ENCODE measurements around the gene MAGI2. TPM values are rescaled to one million over a fixed set of nuclear protein-coding genes. Genes with fewer than 3 reads are reported as not detected.

Gene MAGI2
- total RNA-seq, 2 donors from 2014 or later, result 0.08 to 0.19 TPM

GRCh38 chr7:78747592-78747991, 705.9 kb downstream of the MAGI2 start:
- DNase-seq (ENCODE audit: low spot score) (no peak), ATAC-seq (no peak)
- H3K9me3 Mint-ChIP-seq, result peaks cover 20% of the 10 kb centered on the region
- H3K36me3 Mint-ChIP-seq, result peaks cover 9% of the 10 kb centered on the region
- no peaks in the 10 kb centered on the region for H3K27me3 Mint-ChIP-seq
- no peak overlapping the region for H3K4me3 Mint-ChIP-seq
- no peaks in the 10 kb centered on the region for H3K4me1 Mint-ChIP-seq (ENCODE audit: low read depth in 2 of 2)
- H3K27ac Mint-ChIP-seq, result no peak overlapping the region

DNA sequence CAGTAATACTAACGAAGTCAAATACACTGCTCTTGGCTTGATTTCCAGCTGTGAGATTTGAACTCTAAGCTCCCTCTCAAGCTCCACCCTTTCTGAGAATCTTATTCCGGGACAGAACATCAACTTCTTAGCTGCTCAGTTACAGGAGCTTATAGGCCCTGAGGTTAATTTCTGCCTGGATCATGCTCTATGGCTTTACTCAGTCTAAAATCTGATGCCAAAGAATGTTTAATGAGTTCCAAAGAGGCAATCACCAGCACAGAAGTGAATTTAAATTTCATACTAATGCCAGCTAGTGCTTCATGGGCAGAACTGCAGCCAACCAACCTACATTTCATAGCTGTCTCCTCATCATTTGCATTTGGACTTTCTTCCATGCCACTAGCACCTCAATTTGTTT, 707.2 kb downstream of the MAGI2 start:
- no peak for ATAC-seq
- Mint-ChIP-seq H3K9me3 (peaks cover 19% of the 10 kb centered on the region), H3K27ac (no peak overlapping the region), H3K36me3 (peaks cover 9% of the 10 kb centered on the region), H3K4me1 (ENCODE audit: low read depth in 2 of 2) (no peaks in the 10 kb centered on the region), H3K27me3 (no peaks in the 10 kb centered on the region), H3K4me3 (no peak overlapping the region)
- DNase-seq (ENCODE audit: low spot score), result no peak

- H3K27me3 Mint-ChIP-seq, result no peaks in the 10 kb centered on the region
- DNase-seq (ENCODE audit: low spot score), result no peak
- no peaks in the 10 kb centered on the region for H3K36me3 Mint-ChIP-seq
- no peak overlapping the region for H3K27ac Mint-ChIP-seq
- H3K4me1 Mint-ChIP-seq (ENCODE audit: low read depth in 2 of 2), result no peaks in the 10 kb centered on the region
- H3K4me3 Mint-ChIP-seq, result no peak overlapping the region
- peaks cover 12% of the 10 kb centered on the region for H3K9me3 Mint-ChIP-seq
- ATAC-seq, result no peak
These were observed 710.8 kb downstream of the MAGI2 start for GRCh38 chr7:78742694-78743093.

DNA sequence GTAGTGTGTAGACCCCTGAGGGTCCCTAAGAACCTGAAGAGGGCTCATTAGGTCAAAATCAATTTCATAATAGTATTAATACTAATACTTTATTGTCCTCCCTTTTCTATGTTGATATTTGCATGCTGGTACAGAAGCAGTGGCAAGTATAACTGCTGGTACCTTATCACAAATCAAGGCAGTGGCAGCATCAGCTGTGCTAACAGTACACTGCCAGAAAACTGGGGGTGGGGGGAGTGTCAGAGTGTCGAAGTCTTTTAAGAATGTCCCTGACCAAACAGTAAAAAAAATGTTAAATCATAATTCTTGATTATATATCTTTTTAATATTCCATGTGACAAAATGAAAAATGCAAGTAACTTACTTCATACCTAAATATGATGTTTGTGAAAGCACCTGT, 716.9 kb downstream of the MAGI2 start:
- no peak for DNase-seq (ENCODE audit: low spot score)
- H3K4me3 Mint-ChIP-seq, result no peak overlapping the region
- H3K27ac Mint-ChIP-seq, result no peak overlapping the region
- H3K27me3 Mint-ChIP-seq, result no peaks in the 10 kb centered on the region
- peaks cover 6% of the 10 kb centered on the region for H3K9me3 Mint-ChIP-seq
- no peaks in the 10 kb centered on the region for H3K36me3 Mint-ChIP-seq
- ATAC-seq, result no peak
- H3K4me1 Mint-ChIP-seq (ENCODE audit: low read depth in 2 of 2), result no peaks in the 10 kb centered on the region

DNA sequence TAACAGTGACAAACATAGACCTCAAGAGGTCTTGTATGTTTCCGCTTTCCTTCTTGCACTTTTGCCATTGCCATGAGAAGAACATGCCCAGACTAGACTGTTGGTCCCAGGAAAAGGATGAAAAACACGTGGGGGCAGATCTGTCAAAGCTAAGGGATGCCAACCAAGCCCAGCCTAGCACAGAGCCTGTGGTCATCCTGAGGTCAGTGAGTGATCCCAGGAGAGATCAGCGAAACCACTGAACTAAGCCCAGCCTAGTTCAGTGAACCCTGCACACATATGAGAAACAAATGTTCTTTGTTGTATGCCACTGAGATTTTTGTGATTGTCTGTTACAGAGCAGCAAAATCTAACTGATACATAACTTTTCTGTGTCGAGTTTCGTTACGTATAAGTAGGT, 718.8 kb downstream of the MAGI2 start:
- no peak overlapping the region for H3K4me3 Mint-ChIP-seq
- H3K9me3 Mint-ChIP-seq, result no peaks in the 10 kb centered on the region
- ATAC-seq, result no peak
- no peak overlapping the region for H3K27ac Mint-ChIP-seq
- no peak for DNase-seq (ENCODE audit: low spot score)
- H3K27me3 Mint-ChIP-seq, result no peaks in the 10 kb centered on the region
- no peaks in the 10 kb centered on the region for H3K4me1 Mint-ChIP-seq (ENCODE audit: low read depth in 2 of 2)
- no peaks in the 10 kb centered on the region for H3K36me3 Mint-ChIP-seq

GRCh38 chr7:78720066-78720465, 733.4 kb downstream of the MAGI2 start:
- Mint-ChIP-seq H3K27me3 (no peaks in the 10 kb centered on the region), H3K4me1 (ENCODE audit: low read depth in 2 of 2) (no peaks in the 10 kb centered on the region), H3K36me3 (peaks cover 4% of the 10 kb centered on the region), H3K27ac (no peak overlapping the region), H3K9me3 (peaks cover 10% of the 10 kb centered on the region), H3K4me3 (no peak overlapping the region)
- DNase-seq (ENCODE audit: low spot score) (no peak), ATAC-seq (no peak)

GRCh38 chr7:78718212-78718611, 735.3 kb downstream of the MAGI2 start:
- no peak overlapping the region for H3K27ac Mint-ChIP-seq
- no peak overlapping the region for H3K4me3 Mint-ChIP-seq
- H3K27me3 Mint-ChIP-seq, result no peaks in the 10 kb centered on the region
- no peak for DNase-seq (ENCODE audit: low spot score)
- H3K36me3 Mint-ChIP-seq, result peaks cover 1% of the 10 kb centered on the region
- ATAC-seq, result no peak
- no peaks in the 10 kb centered on the region for H3K4me1 Mint-ChIP-seq (ENCODE audit: low read depth in 2 of 2)
- H3K9me3 Mint-ChIP-seq, result peaks cover under 1% of the 10 kb centered on the region

DNA sequence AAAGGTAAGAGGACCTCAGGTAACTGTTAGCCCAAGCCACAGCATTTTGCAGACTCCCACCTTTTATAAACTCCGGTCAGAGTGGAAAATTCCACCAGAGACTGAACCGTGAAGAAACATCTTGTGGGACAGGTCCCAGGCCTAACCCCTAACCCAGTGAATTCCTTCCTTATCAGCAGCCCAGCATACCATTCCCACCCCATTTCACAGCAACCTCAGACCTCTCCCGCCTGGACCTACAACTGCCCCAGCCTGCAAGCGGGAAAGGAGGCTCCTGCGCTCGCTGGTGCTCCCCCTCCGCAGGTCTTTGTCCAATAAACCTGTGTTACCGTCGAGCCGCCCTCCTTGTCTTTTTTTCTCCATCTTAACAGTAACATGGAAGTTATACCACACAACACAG, 736.6 kb downstream of the MAGI2 start:
- no peaks in the 10 kb centered on the region for H3K27me3 Mint-ChIP-seq
- no peaks in the 10 kb centered on the region for H3K9me3 Mint-ChIP-seq
- H3K27ac Mint-ChIP-seq, result no peak overlapping the region
- no peak overlapping the region for H3K4me3 Mint-ChIP-seq
- H3K4me1 Mint-ChIP-seq (ENCODE audit: low read depth in 2 of 2), result no peaks in the 10 kb centered on the region
- DNase-seq (ENCODE audit: low spot score) (no peak), ATAC-seq (no peak)
- no peaks in the 10 kb centered on the region for H3K36me3 Mint-ChIP-seq

DNA sequence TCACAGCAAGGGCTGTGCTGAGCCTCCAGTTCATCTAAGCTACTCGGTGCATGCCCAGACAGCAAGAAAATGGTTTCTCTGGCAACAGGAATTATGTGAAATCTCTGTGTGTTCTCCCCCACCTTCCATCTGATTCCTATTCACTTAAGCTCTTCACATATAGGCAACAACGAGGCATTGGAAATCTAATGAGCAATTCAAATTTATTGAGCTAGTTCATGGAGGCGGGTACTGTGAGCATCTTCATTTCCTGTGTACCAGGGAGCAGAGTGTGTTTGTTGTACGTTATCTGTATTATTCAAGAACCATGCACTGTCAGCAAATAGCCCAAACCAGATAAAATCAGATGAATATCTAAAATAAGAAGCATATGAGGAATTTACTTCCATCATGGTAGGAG, 739.1 kb downstream of the MAGI2 start:
- peaks cover under 1% of the 10 kb centered on the region for H3K9me3 Mint-ChIP-seq
- H3K4me3 Mint-ChIP-seq, result no peak overlapping the region
- H3K36me3 Mint-ChIP-seq, result no peaks in the 10 kb centered on the region
- no peaks in the 10 kb centered on the region for H3K4me1 Mint-ChIP-seq (ENCODE audit: low read depth in 2 of 2)
- no peak for ATAC-seq
- no peak overlapping the region for H3K27ac Mint-ChIP-seq
- H3K27me3 Mint-ChIP-seq, result no peaks in the 10 kb centered on the region
- no peak for DNase-seq (ENCODE audit: low spot score)

DNA sequence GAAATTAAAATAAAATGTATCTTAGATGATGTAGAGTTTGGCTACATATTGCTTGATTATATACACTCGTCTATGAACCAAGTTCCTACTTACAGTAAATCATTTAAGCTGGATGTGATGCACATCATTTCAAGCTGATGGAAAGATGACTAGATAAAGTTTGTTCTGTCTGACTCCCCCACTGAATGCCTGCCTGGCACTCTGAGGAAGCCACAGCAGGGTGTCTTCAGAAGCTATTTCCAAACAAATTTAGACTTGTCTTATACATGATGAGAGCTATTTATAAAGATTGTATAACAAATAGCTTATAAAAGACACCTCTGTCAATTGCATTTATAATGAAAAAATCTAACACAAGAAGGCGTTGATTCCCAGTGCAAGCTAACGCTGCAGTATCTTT, 741.4 kb downstream of the MAGI2 start:
- no peaks in the 10 kb centered on the region for H3K27me3 Mint-ChIP-seq
- no peak overlapping the region for H3K27ac Mint-ChIP-seq
- no peaks in the 10 kb centered on the region for H3K4me1 Mint-ChIP-seq (ENCODE audit: low read depth in 2 of 2)
- peaks cover 6% of the 10 kb centered on the region for H3K9me3 Mint-ChIP-seq
- no peaks in the 10 kb centered on the region for H3K36me3 Mint-ChIP-seq
- DNase-seq (ENCODE audit: low spot score) (no peak), ATAC-seq (no peak)
- H3K4me3 Mint-ChIP-seq, result no peak overlapping the region

DNA sequence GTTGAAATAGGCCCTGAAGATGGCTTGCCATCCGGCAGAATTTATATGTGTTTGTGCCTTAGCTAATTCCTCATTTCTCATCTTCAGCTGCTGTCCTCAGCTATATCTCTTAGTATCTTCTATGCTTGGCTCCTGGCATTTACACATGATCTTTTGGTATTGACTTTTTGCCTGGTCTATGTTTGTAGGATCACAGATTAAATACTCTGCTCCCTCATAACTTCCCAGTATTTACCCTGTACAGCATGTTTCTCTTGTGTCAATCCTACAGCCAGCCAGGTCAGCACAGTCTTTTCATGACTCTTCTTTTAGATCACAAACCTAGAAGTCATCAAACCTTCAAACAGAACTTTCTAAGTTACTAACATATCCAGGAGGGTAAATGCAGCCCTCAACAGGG, 743.8 kb downstream of the MAGI2 start:
- peaks cover 6% of the 10 kb centered on the region for H3K9me3 Mint-ChIP-seq
- no peak overlapping the region for H3K4me3 Mint-ChIP-seq
- no peak for DNase-seq (ENCODE audit: low spot score)
- H3K36me3 Mint-ChIP-seq, result no peaks in the 10 kb centered on the region
- H3K4me1 Mint-ChIP-seq (ENCODE audit: low read depth in 2 of 2), result no peaks in the 10 kb centered on the region
- H3K27ac Mint-ChIP-seq, result no peak overlapping the region
- no peaks in the 10 kb centered on the region for H3K27me3 Mint-ChIP-seq
- ATAC-seq, result no peak

- H3K4me1 Mint-ChIP-seq (ENCODE audit: low read depth in 2 of 2), result no peaks in the 10 kb centered on the region
- no peak overlapping the region for H3K4me3 Mint-ChIP-seq
- no peaks in the 10 kb centered on the region for H3K27me3 Mint-ChIP-seq
These were observed 749.0 kb downstream of the MAGI2 start for GRCh38 chr7:78704504-78704903.

DNA sequence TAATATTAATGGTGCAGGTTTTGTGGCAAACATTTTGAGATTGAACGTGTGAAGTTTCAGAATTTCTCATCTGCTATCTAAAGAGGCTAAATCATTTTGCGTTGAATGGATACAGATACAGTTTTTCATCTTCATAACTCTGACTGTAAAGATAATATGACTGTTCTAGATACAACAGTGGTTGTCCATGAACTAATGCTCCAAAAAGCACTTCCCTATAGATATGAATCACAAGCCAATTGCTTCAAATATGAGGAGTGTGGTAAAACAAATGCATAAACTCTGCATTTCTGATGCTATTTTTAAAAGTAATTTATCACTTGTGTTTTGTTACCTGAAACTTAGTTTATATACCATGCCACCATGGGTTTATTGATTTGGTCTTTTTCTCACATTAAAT, 750.1 kb downstream of the MAGI2 start:
- ATAC-seq (no peak), DNase-seq (ENCODE audit: low spot score) (no peak)
- Mint-ChIP-seq H3K4me3 (no peak overlapping the region), H3K27me3 (no peaks in the 10 kb centered on the region), H3K27ac (no peak overlapping the region), H3K36me3 (peaks cover 6% of the 10 kb centered on the region), H3K4me1 (ENCODE audit: low read depth in 2 of 2) (no peaks in the 10 kb centered on the region), H3K9me3 (peaks cover 6% of the 10 kb centered on the region)

More at GRCh38 chr7:78704504-78704903, 749.0 kb downstream of the MAGI2 start:
- H3K9me3 Mint-ChIP-seq, result peaks cover 9% of the 10 kb centered on the region
- H3K36me3 Mint-ChIP-seq, result peaks cover 6% of the 10 kb centered on the region
- ATAC-seq (no peak), DNase-seq (ENCODE audit: low spot score) (no peak)
- no peak overlapping the region for H3K27ac Mint-ChIP-seq

DNA sequence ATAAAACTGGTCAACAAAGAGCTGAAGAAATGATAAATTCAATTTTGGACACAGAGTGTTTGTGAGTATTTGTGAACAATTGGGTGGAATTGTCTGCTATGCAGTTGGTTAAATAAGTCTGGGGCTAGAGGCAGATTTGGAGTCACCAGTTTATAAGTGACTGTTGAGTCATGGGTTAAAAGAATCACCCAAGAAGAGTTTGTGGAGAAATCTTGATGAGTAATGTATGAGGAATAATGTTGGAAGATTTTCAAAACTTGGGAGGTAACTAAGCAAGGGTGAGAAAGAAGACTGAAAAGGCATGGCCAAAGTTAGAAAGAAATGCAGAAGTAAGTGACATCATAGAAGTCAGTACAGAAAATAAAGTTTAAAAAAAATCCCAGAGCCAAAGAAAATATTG, 750.7 kb downstream of the MAGI2 start:
- DNase-seq (ENCODE audit: low spot score) (no peak), ATAC-seq (no peak)
- Mint-ChIP-seq H3K4me3 (no peak overlapping the region), H3K27ac (no peak overlapping the region), H3K9me3 (peaks cover 8% of the 10 kb centered on the region), H3K27me3 (no peaks in the 10 kb centered on the region), H3K36me3 (peaks cover 6% of the 10 kb centered on the region), H3K4me1 (ENCODE audit: low read depth in 2 of 2) (no peaks in the 10 kb centered on the region)

GRCh38 chr7:78695826-78696225, 757.6 kb downstream of the MAGI2 start:
- peaks cover 15% of the 10 kb centered on the region for H3K9me3 Mint-ChIP-seq

More at GRCh38 chr7:78695826-78696225, 757.6 kb downstream of the MAGI2 start:
- DNase-seq (ENCODE audit: low spot score) (no peak), ATAC-seq (no peak)
- Mint-ChIP-seq H3K4me1 (ENCODE audit: low read depth in 2 of 2) (no peaks in the 10 kb centered on the region), H3K4me3 (no peak overlapping the region), H3K27me3 (no peaks in the 10 kb centered on the region), H3K36me3 (peaks cover 2% of the 10 kb centered on the region), H3K27ac (no peak overlapping the region)
